AG09319 (cell line): ENCODE data around the gene KASH5.
"Not testable (repeated sequence)": the region's sequence is repeated elsewhere in the genome, so short reads cannot be mapped to it uniquely, and the experiment has no call there.

Experiments used
- DNase-seq: peaks from one replicate; pipeline ENCODE4 v3.0.0-alpha.2; 2010; ENCODE audit warnings: low read depth; ENCODE audit errors: extremely low read depth
- CTCF ChIP-seq: IDR thresholded peaks from 2 replicates; pipeline ENCODE4 v1.5.1; 2011; ENCODE audit warnings: low read depth, mild to moderate bottlenecking, inconsistent platforms, low read length, moderate library complexity

The KASH5 gene

GRCh38 chr19:49362929-49363267, 25.2 kb upstream of the KASH5 start:
- no peak for DNase-seq
- TF ChIP-seq CTCF, result no peak

- peak; percentile 22 for TF ChIP-seq CTCF
- peak; percentile 98 for DNase-seq
Measured at GRCh38 chr19:49363268-49364082, 24.6 kb upstream of the KASH5 start, which contains the start of gene DKKL1. Gene DKKL1, plus strand, starts transcription at chr19:49363877. Its CDS starts 122 bp downstream, at chr19:49363999.

- TF ChIP-seq CTCF, result no peak
Measured at GRCh38 chr19:49364083-49364737, 23.8 kb upstream of the KASH5 start.

GRCh38 chr19:49366110-49366509, 21.9 kb upstream of the KASH5 start:
- no peak for TF ChIP-seq CTCF
- no peak for DNase-seq

More at GRCh38 chr19:49364083-49364737, 23.8 kb upstream of the KASH5 start:
- no peak for DNase-seq

- no peak for TF ChIP-seq CTCF
- no peak for DNase-seq
Measured at GRCh38 chr19:49368711-49369358, 19.2 kb upstream of the KASH5 start.

- no peak for TF ChIP-seq CTCF
- no peak for DNase-seq
Measured at GRCh38 chr19:49371184-49371583, 16.9 kb upstream of the KASH5 start.

- not testable (repeated sequence) for DNase-seq
Measured at GRCh38 chr19:49373174-49373573, 14.9 kb upstream of the KASH5 start.
